Activated gamma-delta T cell treated with anti-CD3 and anti-CD28 coated beads, Interleukin-2, amount 50 U/mL, for 16 hours (primary cell): Measurements from ENCODE around the gene LRMDA.
"Not testable (repeated sequence)": the region's sequence is repeated elsewhere in the genome, so short reads cannot be mapped to it uniquely, and the experiment has no call there.

Source experiments
- DNase-seq: peaks from one replicate; pipeline ENCODE4 v3.0.0-alpha.2; 2020; ENCODE audit warnings: low read depth

LRMDA gene

GRCh38 chr10:76126607-76127527 lies 695.4 kb downstream of the LRMDA start:
- no peak for DNase-seq

DNA sequence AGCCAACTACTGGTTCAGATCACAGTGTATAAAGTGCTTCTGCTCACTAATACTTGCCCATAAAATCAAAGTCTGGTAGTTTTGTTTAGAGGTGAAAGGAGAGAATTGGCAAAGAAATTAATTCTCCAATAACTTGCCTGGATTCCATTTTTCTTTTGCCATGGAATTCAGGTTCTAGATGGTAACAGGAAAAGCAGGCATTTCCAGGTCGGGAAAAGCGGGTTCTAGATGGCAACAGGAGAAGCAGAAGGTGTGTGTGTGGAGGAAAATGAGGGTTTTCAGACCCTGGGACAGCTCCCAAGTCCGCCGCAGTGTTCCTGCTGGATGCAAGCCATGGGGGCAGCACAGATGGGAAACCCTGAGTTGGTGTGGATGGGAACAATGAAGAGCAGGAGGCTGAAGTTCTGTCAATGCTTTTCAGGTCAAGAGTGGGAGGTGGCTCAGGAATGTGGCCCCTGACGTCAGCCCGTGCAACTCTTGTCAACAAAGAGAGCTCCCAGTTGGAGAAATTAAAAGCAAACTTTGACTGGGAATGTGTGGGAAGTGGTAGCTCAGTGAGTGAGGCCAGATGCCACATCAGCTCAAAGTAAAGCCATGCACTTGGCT lies 696.7 kb downstream of the LRMDA start:
- DNase-seq, result no peak

- no peak for DNase-seq
These were observed 697.8 kb downstream of the LRMDA start for GRCh38 chr10:76129213-76129612.

GRCh38 chr10:76130892-76131291 lies 699.5 kb downstream of the LRMDA start:
- DNase-seq, result no peak

GRCh38 chr10:76133597-76134255 lies 702.3 kb downstream of the LRMDA start:
- DNase-seq, result no peak

- no peak for DNase-seq
These were observed 705.5 kb downstream of the LRMDA start for GRCh38 chr10:76136961-76137360.

GRCh38 chr10:76138286-76138685 lies 706.9 kb downstream of the LRMDA start:
- no peak for DNase-seq

GRCh38 chr10:76138906-76139305 lies 707.5 kb downstream of the LRMDA start:
- DNase-seq, result no peak

DNA sequence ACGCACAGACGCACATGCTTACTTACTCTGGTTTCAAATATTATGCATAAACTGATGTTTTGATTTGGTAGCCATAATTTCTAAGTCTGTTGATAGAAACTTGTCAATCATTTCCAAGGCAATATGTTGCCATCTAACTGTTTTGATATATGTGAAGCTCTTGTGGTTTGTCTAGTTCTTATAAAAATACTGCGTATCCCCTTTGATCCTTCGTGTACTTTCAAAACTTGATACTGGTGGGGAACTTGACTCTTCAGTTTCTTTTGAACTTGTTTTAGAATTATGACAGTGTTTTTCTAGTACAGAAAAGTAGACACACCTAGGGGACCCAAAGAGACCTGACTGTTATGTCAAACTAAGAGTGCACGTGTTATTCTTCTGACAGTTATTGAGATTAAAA lies 708.0 kb downstream of the LRMDA start:
- DNase-seq, result no peak

GRCh38 chr10:76141376-76141775 lies 710.0 kb downstream of the LRMDA start:
- no peak for DNase-seq

DNA sequence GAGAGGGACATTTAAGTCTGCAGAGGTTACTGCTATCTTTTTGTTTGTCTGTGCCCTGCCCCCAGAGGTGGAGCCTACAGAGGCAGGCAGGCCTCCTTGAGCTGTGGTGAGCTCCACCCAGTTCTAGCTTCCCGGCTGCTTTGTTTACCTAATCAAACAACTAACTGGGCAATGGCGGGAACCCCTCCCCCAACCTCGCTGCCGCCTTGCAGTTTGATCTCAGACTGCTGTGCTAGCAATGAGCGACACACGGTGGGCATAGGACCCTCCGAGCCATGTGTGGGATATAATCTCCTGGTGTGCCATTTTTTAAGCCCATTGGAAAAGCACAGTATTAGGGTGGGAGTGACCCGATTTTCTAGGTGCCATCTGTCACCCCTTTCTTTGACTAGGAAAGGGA lies 716.8 kb downstream of the LRMDA start:
- DNase-seq, result not testable (repeated sequence)

DNA sequence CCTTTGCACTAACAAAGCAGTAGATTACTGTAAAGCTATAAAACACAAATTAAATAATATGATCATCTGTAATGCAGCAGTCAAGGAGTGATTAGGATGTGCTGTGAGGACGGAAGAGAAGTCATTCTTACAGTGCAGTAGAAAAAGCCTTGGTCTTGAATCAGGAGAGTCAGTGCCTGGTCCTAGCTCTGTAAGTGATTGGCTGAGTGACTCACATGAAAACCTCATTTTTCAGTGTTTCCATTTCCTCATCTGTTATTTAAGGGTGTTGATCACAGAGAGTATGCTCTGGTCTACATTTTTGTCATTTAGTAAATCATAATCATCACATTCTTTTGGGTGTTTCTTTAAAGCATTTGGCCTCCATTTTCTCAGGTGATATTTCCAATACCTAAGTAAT lies 717.8 kb downstream of the LRMDA start:
- DNase-seq, result no peak

DNA sequence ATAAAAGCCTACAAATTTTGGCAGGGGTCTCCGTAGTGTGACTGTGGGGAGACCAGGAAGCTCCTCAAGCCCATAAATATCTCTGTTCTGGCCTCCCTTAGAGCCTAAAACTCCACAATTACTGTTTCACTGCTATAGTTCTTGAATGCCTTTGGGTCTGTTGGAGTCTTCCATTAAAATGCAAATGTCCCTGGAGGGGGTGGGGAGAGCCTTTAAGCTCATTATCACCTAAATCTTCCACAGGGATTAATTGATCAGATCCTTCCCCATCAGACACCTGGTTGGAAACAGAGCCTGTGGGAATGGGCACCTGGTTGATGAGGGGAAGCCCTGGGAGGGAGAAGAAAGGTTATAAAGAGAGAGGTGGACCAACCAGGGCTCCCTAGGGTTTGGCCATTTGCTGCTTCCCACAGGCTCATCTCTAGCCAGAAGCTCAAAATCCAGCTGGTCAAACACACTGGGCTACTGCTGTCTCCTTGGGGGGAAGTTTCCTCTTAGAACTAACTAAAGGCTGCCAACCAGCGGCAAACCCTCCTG lies 718.2 kb downstream of the LRMDA start:
- DNase-seq, result no peak

DNA sequence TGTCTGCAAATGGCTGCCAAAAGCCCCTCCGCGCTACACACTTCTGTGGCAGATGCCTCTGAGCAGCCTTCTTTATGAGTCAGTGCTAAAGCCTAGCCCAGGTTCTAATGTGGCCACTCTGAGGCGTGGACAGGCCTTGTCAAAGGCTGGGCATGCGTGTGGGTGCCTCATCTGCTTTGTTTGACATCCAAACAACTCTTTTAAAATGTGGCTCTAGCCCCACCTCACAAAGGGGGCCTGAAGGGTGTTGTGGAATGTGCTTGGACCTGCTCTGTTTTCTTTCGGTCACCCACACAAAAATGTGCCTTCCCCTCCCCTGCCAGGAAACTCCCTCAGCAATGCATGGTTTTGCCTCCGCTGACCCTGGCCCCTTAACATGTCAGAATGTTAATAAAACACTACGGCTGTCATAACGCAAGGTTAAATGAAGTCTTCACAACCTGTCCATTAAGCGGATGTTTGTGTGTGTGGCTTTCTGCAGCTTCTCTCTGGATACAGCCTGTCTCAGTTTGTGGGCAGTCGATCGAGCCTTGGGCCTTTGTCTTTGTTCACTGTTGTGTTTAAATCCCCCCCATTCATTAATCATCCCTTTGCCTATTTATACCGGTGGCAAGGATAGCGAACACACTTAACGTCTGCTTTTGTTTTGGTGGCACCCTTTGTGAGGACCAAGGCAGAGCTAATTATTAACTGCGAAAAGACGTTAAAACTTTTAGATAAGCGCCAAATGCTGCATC lies 718.9 kb downstream of the LRMDA start:
- no peak for DNase-seq

DNA sequence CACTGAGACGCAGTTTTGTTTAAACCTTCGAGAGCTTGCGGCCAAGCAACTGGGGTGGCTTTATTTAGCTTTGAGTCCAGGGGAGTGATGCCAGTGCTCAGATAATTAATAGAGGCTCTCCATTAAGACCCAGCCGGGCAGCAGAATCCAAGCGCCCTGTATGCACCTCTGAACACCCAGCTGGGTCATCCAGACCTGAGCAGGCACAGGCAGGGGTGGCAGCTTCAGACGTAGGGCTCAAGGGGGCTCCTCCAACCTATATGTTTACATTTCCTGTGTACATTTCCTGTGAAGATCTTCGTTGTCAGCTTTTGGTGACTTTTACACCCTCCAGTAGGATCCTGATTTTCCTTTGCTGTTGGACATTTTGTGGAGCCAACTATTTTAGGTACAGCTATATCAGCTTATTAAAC lies 719.5 kb downstream of the LRMDA start:
- DNase-seq, result no peak

- DNase-seq, result no peak
These were observed 720.8 kb downstream of the LRMDA start for GRCh38 chr10:76152186-76152585.

DNA sequence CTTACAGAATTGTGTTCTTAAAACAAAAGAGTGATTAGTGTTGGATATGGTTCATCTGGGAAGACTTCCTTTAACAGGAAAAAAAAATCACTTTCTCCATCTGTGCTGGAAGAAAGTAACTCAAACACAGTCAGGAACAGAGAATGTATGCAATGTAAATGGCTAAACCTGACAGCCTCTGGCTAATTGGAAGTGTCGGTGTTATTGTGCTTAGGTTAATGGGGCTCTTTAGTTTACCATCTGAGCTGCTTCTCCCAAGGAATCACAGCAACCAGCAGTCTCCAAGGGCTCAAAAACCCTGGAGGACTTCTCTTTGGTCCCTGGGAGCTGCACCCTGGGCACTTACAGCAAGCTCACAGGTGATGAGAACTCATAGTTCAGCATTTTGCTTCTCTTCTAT lies 724.5 kb downstream of the LRMDA start:
- no peak for DNase-seq

DNA sequence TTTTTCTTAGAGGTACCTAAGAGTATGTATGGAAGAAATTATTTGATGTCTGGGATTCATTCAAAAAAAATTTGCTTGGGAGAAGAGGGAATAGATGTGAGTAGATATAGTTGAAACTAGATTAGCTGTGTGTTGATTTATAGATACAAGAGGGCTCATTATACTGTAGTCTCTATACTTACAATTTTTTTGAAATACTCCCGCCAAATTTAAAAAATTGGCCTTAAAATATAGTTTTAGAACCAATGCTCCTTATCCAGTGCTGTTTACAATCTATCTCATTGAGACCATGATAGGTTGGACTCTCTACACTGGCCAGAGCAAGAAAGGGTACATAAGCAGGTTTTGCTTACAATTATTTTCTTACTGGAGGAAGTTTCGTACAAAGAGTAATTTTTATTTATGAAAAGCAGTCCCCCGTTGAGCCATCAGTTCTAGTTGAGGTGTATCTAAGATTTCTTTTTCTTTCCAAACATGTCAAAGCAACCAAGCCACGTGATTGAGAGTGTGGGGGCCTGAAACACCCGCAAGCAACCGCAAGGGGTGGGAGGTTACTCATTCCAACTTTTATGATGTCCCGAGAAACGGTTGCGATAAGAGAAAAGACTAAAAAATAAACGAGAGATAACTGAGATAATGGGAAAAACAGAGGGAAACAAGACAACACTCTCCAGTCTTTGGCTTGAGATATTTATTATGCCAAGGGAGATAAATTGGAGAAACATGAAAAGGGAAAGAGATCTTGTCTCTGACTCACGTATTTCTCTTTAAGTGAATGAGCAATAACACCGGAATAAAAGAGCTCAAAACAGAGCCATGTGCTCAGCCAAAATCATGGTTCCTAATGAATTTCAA lies 729.2 kb downstream of the LRMDA start:
- DNase-seq, result no peak

DNA sequence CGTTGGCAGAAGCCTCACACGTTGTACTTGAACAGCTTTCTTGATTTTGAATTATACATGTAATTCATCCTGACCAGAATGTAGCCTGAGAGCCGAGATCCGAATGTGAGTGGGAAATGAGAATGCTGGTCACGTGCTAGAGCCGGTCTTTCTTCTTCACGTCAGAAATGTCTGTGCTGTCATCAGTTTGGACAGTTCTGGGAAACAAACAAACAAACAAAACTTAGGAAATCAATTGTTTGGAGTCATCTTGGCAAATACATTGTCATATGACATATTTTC lies 729.8 kb downstream of the LRMDA start:
- no peak for DNase-seq

DNA sequence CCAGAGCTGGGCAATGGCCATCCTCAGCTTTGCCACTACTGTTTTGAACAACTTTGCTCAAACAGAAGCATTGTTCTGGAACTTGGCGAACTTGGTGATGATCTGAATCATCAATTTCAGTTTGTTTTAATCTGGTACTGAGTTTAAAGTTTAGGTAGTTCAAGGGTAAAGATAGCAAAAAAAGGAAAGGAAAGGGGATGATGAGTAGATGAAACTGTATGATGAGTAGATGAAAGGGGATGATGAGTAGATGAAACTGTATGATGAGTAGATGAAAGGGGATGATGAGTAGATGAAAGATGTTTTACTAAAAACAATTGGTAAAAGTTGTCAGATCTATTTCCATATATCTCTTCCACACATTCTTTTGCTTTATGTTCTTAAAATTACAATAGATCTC lies 737.0 kb downstream of the LRMDA start:
- DNase-seq, result no peak

GRCh38 chr10:76169246-76169645 lies 737.8 kb downstream of the LRMDA start:
- DNase-seq, result no peak
